Trophoblast cell (in vitro differentiated cells and primary cell): ENCODE results near the gene PTPRJ.
A peak's percentile ranks its signal among the peaks of the same experiment; 100 is the strongest.

ENCODE experiments used
- DNase-seq, 2 donors: peaks; one replicate each; pipeline ENCODE4 v3.0.0-alpha.2; 2016
- H2AFZ ChIP-seq: 2 replicates; pipeline ENCODE4 v1.6.1; 2013; ENCODE audit warnings: low read length, moderate library complexity, mild to moderate bottlenecking; ENCODE audit not compliant: insufficient read depth, poor library complexity
- H2AK5ac ChIP-seq: 2 replicates; pipeline ENCODE4 v1.6.1; 2013; ENCODE audit warnings: mild to moderate bottlenecking, low read length
- H2BK120ac ChIP-seq: 2 replicates; pipeline ENCODE4 v1.6.1; 2013; ENCODE audit warnings: low read length, mild to moderate bottlenecking, moderate library complexity; ENCODE audit not compliant: insufficient read depth, poor library complexity
- H2BK12ac ChIP-seq: 2 replicates; pipeline ENCODE4 v1.6.1; 2013; ENCODE audit warnings: mild to moderate bottlenecking, low read length, moderate library complexity
- H2BK5ac ChIP-seq: 2 replicates; pipeline ENCODE4 v1.6.1; 2013; ENCODE audit warnings: low read length, low read depth, moderate library complexity, mild to moderate bottlenecking; ENCODE audit not compliant: poor library complexity
- H3K14ac ChIP-seq: 2 replicates; pipeline ENCODE4 v1.6.1; 2013; ENCODE audit warnings: mild to moderate bottlenecking, low read length
- H3K18ac ChIP-seq: 2 replicates; pipeline ENCODE4 v1.6.1; 2013; ENCODE audit warnings: mild to moderate bottlenecking, low read length
- H3K23ac ChIP-seq: 2 replicates; pipeline ENCODE4 v1.6.1; 2013; ENCODE audit warnings: low read length
- H3K27ac ChIP-seq: 2 replicates; pipeline ENCODE4 v1.5.1; 2013; ENCODE audit warnings: low read depth, mild to moderate bottlenecking, inconsistent platforms, low read length, moderate library complexity
- H3K27me3 ChIP-seq: 2 replicates; pipeline ENCODE4 v1.6.1; 2013; ENCODE audit warnings: inconsistent platforms, mild to moderate bottlenecking, low read length, moderate library complexity; ENCODE audit not compliant: insufficient read depth
- H3K36me3 ChIP-seq, 2 experiments: 1 replicate in 1 of 2; 2 replicates in 1 of 2; pipeline ENCODE4 v1.6.1; 2013; ENCODE audit warnings: low read length in 2 of 2, mild to moderate bottlenecking in 2 of 2, moderate library complexity in 1 of 2; ENCODE audit not compliant: insufficient read depth in 2 of 2, control insufficient read depth in 1 of 2
- H3K4ac ChIP-seq: 2 replicates; pipeline ENCODE4 v1.6.1; 2013; ENCODE audit warnings: low read depth, mild to moderate bottlenecking, low read length, moderate library complexity
- H3K4me1 ChIP-seq, 2 experiments: 1 replicate in 1 of 2; 2 replicates in 1 of 2; pipeline ENCODE4 v1.6.1; 2013; ENCODE audit warnings: low read length in 2 of 2, mild to moderate bottlenecking in 2 of 2, moderate library complexity in 1 of 2; ENCODE audit not compliant: insufficient read depth in 2 of 2, control insufficient read depth in 1 of 2
- H3K4me2 ChIP-seq: 2 replicates; pipeline ENCODE4 v1.6.1; 2013; ENCODE audit warnings: inconsistent platforms, mild to moderate bottlenecking, low read length, moderate library complexity
- H3K4me3 ChIP-seq: 2 replicates; pipeline ENCODE4 v1.5.1; 2013; ENCODE audit warnings: mild to moderate bottlenecking, low read depth, low read length, inconsistent platforms
- H3K79me1 ChIP-seq: one replicate; pipeline ENCODE4 v1.6.1; 2013; ENCODE audit warnings: low read length
- H3K79me2 ChIP-seq: 2 replicates; pipeline ENCODE4 v1.6.1; 2013; ENCODE audit warnings: low read length, mild to moderate bottlenecking; ENCODE audit not compliant: control insufficient read depth, insufficient read depth, poor library complexity
- H3K9ac ChIP-seq: 2 replicates; pipeline ENCODE4 v1.6.1; 2013; ENCODE audit warnings: mild to moderate bottlenecking, low read length
- H3K9me3 ChIP-seq: 2 replicates; pipeline ENCODE4 v1.6.1; 2013; ENCODE audit warnings: low read depth, mild to moderate bottlenecking, control low read depth, inconsistent platforms, low read length; ENCODE audit not compliant: insufficient read depth
- H4K12ac ChIP-seq: 2 replicates; pipeline ENCODE4 v1.6.1; 2013; ENCODE audit warnings: low read depth, mild to moderate bottlenecking, low read length, moderate library complexity
- H4K8ac ChIP-seq: 2 replicates; pipeline ENCODE4 v1.6.1; 2013; ENCODE audit warnings: low read depth, mild to moderate bottlenecking, low read length, moderate library complexity
- H4K91ac ChIP-seq: one replicate; pipeline ENCODE4 v1.6.1; 2013; ENCODE audit warnings: low read depth, mild to moderate bottlenecking, low read length, moderate library complexity
- WGBS: extraction: QIAGEN DNeasy Blood & Tissue Kit; methylation state at CpG from one replicate; pipeline ENCODE4 v1.1.7; 2013; ENCODE audit warnings: missing lambda C conversion rate; ENCODE audit not compliant: insufficient read length, insufficient coverage; ENCODE audit errors: extremely low coverage; 5-methylcytosine and 5-hydroxymethylcytosine counted together

Gene PTPRJ

GRCh38 chr11:48062649-48063048 lies 82.3 kb downstream of the PTPRJ start:
- H4K91ac ChIP-seq: no peak overlapping the region
- H3K18ac ChIP-seq: no peak overlapping the region
- H2BK5ac ChIP-seq: no peak overlapping the region
- H4K8ac ChIP-seq: no peak overlapping the region
- H3K4me1 ChIP-seq: peaks cover 7 to 12% of the 10 kb centered on the region in 2 experiments
- WGBS: no CpG with 5 or more reads among the region's 3 CpGs
- H3K14ac ChIP-seq: no peak overlapping the region
- no peak overlapping the region for H3K9ac ChIP-seq
- DNase-seq: peak; percentile 79 to 93
- peaks cover 4% of the 10 kb centered on the region for H3K79me1 ChIP-seq
- no peaks in the 10 kb centered on the region for H3K9me3 ChIP-seq
- no peak overlapping the region for H3K23ac ChIP-seq
- no peak overlapping the region for H2BK120ac ChIP-seq
- H3K4me3 ChIP-seq: no peak overlapping the region
- no peak overlapping the region for H2BK12ac ChIP-seq
- H3K36me3 ChIP-seq: no peaks in the 10 kb centered on the region
- H3K4ac ChIP-seq: no peak overlapping the region
- no peak overlapping the region for H4K12ac ChIP-seq
- H2AFZ ChIP-seq: no peak overlapping the region
- no peaks in the 10 kb centered on the region for H3K27me3 ChIP-seq
- no peak overlapping the region for H2AK5ac ChIP-seq
- no peak overlapping the region for H3K27ac ChIP-seq
- no peaks in the 10 kb centered on the region for H3K79me2 ChIP-seq
- no peak overlapping the region for H3K4me2 ChIP-seq

GRCh38 chr11:48063424-48063978 lies 83.1 kb downstream of the PTPRJ start:
- H3K27me3 ChIP-seq: no peaks in the 10 kb centered on the region
- no CpG with 5 or more reads among the region's 2 CpGs for WGBS
- no peak overlapping the region for H3K23ac ChIP-seq
- H3K14ac ChIP-seq: no peak overlapping the region
- H3K9me3 ChIP-seq: no peaks in the 10 kb centered on the region
- no peak overlapping the region for H2AK5ac ChIP-seq
- no peak overlapping the region for H3K18ac ChIP-seq
- no peak overlapping the region for H4K12ac ChIP-seq
- no peak overlapping the region for H3K9ac ChIP-seq
- no peaks in the 10 kb centered on the region for H3K79me2 ChIP-seq
- no peak overlapping the region for H2BK5ac ChIP-seq
- H3K4me2 ChIP-seq: no peak overlapping the region
- H3K79me1 ChIP-seq: peaks cover 4% of the 10 kb centered on the region
- no peak overlapping the region for H4K91ac ChIP-seq
- H2BK12ac ChIP-seq: no peak overlapping the region
- no peaks in the 10 kb centered on the region for H3K36me3 ChIP-seq
- no peak overlapping the region for H2AFZ ChIP-seq
- peaks cover 7 to 12% of the 10 kb centered on the region in 2 experiments for H3K4me1 ChIP-seq
- no peak overlapping the region for H2BK120ac ChIP-seq
- H3K4me3 ChIP-seq: no peak overlapping the region
- no peak overlapping the region for H4K8ac ChIP-seq
- peak; percentile 80 to 94 for DNase-seq
- no peak overlapping the region for H3K4ac ChIP-seq
- no peak overlapping the region for H3K27ac ChIP-seq

DNA sequence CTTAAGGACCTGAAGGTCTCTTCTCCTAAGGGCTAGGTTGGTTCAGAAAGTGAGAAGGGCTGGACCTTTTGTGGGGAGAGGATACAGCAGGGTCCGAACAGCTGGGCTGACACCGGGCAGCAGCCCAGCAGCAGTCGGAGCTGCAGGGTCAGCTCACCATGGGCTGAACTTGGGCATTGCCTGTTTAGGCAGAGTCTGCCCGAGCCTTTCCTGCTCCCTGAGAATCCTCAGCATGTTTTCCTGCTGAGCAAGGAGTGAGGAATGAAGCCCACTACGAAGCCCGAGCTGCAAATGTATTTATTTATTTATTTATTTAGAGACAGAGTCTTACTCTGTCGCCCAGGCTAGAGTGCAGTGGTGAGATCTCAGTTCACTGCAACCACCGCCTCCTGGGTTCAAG lies 83.9 kb downstream of the PTPRJ start:
- Histone ChIP-seq H4K8ac (no peak overlapping the region), H3K4me2 (no peak overlapping the region), H3K9ac (no peak overlapping the region), H3K4me1 (peaks cover 7 to 12% of the 10 kb centered on the region in 2 experiments), H3K79me2 (no peaks in the 10 kb centered on the region), H3K4ac (peak overlapping the region; percentile 67), H3K9me3 (no peaks in the 10 kb centered on the region), H3K27ac (no peak overlapping the region), H2BK12ac (peak overlapping the region; percentile 50), H3K14ac (peak overlapping the region; percentile 70), H2AK5ac (peak overlapping the region; percentile 68), H3K18ac (peak overlapping the region; percentile 37), H4K12ac (no peak overlapping the region), H2BK5ac (no peak overlapping the region), H3K23ac (no peak overlapping the region), H3K79me1 (peaks cover 4% of the 10 kb centered on the region), H4K91ac (peak overlapping the region; percentile 28), H3K4me3 (no peak overlapping the region), H3K27me3 (no peaks in the 10 kb centered on the region), H2AFZ (no peak overlapping the region), H3K36me3 (no peaks in the 10 kb centered on the region), H2BK120ac (peak overlapping the region; percentile 65)
- no peak for DNase-seq
- no CpG with 5 or more reads among the region's 8 CpGs for WGBS

- no peak overlapping the region for H3K4me2 ChIP-seq
- H4K91ac ChIP-seq: no peak overlapping the region
- WGBS: no CpG with 5 or more reads among the region's 10 CpGs
Observed at GRCh38 chr11:48066881-48067800, 86.8 kb downstream of the PTPRJ start.

More at GRCh38 chr11:48066881-48067800, 86.8 kb downstream of the PTPRJ start:
- H3K9ac ChIP-seq: no peak overlapping the region
- H3K36me3 ChIP-seq: peaks cover 0 to 1% of the 10 kb centered on the region in 2 experiments
- no peak overlapping the region for H4K8ac ChIP-seq
- no peak overlapping the region for H3K18ac ChIP-seq
- H3K4ac ChIP-seq: no peak overlapping the region
- H3K4me3 ChIP-seq: no peak overlapping the region
- H2AFZ ChIP-seq: no peak overlapping the region
- DNase-seq: no peak
- H2AK5ac ChIP-seq: no peak overlapping the region
- peak overlapping the region; percentile 56 for H2BK12ac ChIP-seq
- H3K9me3 ChIP-seq: no peaks in the 10 kb centered on the region
- H3K27me3 ChIP-seq: no peaks in the 10 kb centered on the region
- H2BK5ac ChIP-seq: peak overlapping the region; percentile 28
- no peak overlapping the region for H2BK120ac ChIP-seq
- no peak overlapping the region for H3K27ac ChIP-seq
- H3K79me1 ChIP-seq: peaks cover 4% of the 10 kb centered on the region
- no peak overlapping the region for H4K12ac ChIP-seq
- H3K14ac ChIP-seq: no peak overlapping the region
- no peak overlapping the region for H3K23ac ChIP-seq
- no peaks in the 10 kb centered on the region for H3K79me2 ChIP-seq
- H3K4me1 ChIP-seq: peaks cover 7% of the 10 kb centered on the region in 2 experiments
